ENCODE results near the gene NREP. TPM values are rescaled to one million over a fixed set of nuclear protein-coding genes. Genes with fewer than 3 reads are reported as not detected.

NREP gene
- total RNA-seq, 1 donor from 2014 or later, result 460 TPM

- TF ChIP-seq CTCF (IDR thresholded peaks at IDR 0.05; ENCODE audit: unreplicated experiment), result no peak
- H3K9me3 Mint-ChIP-seq (ENCODE audit: low read depth), result peaks cover 3% of the 10 kb centered on the region
- H3K36me3 Mint-ChIP-seq (ENCODE audit: insufficient read depth), result peaks cover 38% of the 10 kb centered on the region
- H3K4me1 Mint-ChIP-seq (ENCODE audit: low read depth), result peaks cover 20% of the 10 kb centered on the region
- DNase-seq (ENCODE audit: low spot score, unreplicated experiment), result no peak
- no peak overlapping the region for H3K4me3 Mint-ChIP-seq (ENCODE audit: low read depth)
- H3K27ac Mint-ChIP-seq, result no peak overlapping the region
- H3K27me3 Mint-ChIP-seq, result no peaks in the 10 kb centered on the region
Measured at GRCh38 chr5:111749303-111750026, 7.5 kb downstream of the NREP start.

GRCh38 chr5:111748304-111748763 is 8.7 kb downstream of the NREP start:
- Mint-ChIP-seq H3K4me3 (ENCODE audit: low read depth) (no peak overlapping the region), H3K4me1 (ENCODE audit: low read depth) (peaks cover 22% of the 10 kb centered on the region)

GRCh38 chr5:111747337-111747736 is 9.7 kb downstream of the NREP start:
- no peak for TF ChIP-seq CTCF (IDR thresholded peaks at IDR 0.05; ENCODE audit: unreplicated experiment)
- Mint-ChIP-seq H3K27me3 (no peaks in the 10 kb centered on the region), H3K36me3 (ENCODE audit: insufficient read depth) (peaks cover 29% of the 10 kb centered on the region), H3K4me3 (ENCODE audit: low read depth) (no peak overlapping the region), H3K9me3 (ENCODE audit: low read depth) (peaks cover 2% of the 10 kb centered on the region), H3K27ac (no peak overlapping the region), H3K4me1 (ENCODE audit: low read depth) (peaks cover 23% of the 10 kb centered on the region)
- no peak for DNase-seq (ENCODE audit: low spot score, unreplicated experiment)

More at GRCh38 chr5:111748304-111748763, 8.7 kb downstream of the NREP start:
- Mint-ChIP-seq H3K27ac (no peak overlapping the region), H3K27me3 (no peaks in the 10 kb centered on the region), H3K36me3 (ENCODE audit: insufficient read depth) (peaks cover 35% of the 10 kb centered on the region), H3K9me3 (ENCODE audit: low read depth) (peaks cover 3% of the 10 kb centered on the region)
- no peak for DNase-seq (ENCODE audit: low spot score, unreplicated experiment)
- TF ChIP-seq CTCF (IDR thresholded peaks at IDR 0.05; ENCODE audit: unreplicated experiment), result no peak

- TF ChIP-seq CTCF (IDR thresholded peaks at IDR 0.05; ENCODE audit: unreplicated experiment), result no peak
- Mint-ChIP-seq H3K4me1 (ENCODE audit: low read depth) (peaks cover 25% of the 10 kb centered on the region), H3K27me3 (no peaks in the 10 kb centered on the region), H3K36me3 (ENCODE audit: insufficient read depth) (peaks cover 27% of the 10 kb centered on the region), H3K27ac (no peak overlapping the region), H3K4me3 (ENCODE audit: low read depth) (no peak overlapping the region), H3K9me3 (ENCODE audit: low read depth) (no peaks in the 10 kb centered on the region)
- DNase-seq (ENCODE audit: low spot score, unreplicated experiment), result no peak
Measured at GRCh38 chr5:111746791-111747190, 10.2 kb downstream of the NREP start.

GRCh38 chr5:111745075-111745739 is 11.8 kb downstream of the NREP start:
- no peak overlapping the region for H3K27ac Mint-ChIP-seq
- no peak overlapping the region for H3K4me3 Mint-ChIP-seq (ENCODE audit: low read depth)

More at GRCh38 chr5:111745075-111745739, 11.8 kb downstream of the NREP start:
- H3K9me3 Mint-ChIP-seq (ENCODE audit: low read depth), result no peaks in the 10 kb centered on the region
- peaks cover 26% of the 10 kb centered on the region for H3K4me1 Mint-ChIP-seq (ENCODE audit: low read depth)
- no peaks in the 10 kb centered on the region for H3K27me3 Mint-ChIP-seq
- TF ChIP-seq CTCF (IDR thresholded peaks at IDR 0.05; ENCODE audit: unreplicated experiment), result no peak
- no peak for DNase-seq (ENCODE audit: low spot score, unreplicated experiment)
- H3K36me3 Mint-ChIP-seq (ENCODE audit: insufficient read depth), result peaks cover 21% of the 10 kb centered on the region
